Astrocyte (in vitro differentiated cells and primary cell): Measurements from ENCODE around the gene CLMN. TPM values are rescaled to one million over a fixed set of nuclear protein-coding genes. Genes with fewer than 3 reads are reported as not detected.

Experiments used
- DNase-seq: peaks from one replicate; pipeline ENCODE4 v3.0.0-alpha.2; 2010; ENCODE audit warnings: low read depth
- FAIRE-seq: peaks from 2 replicates; lab custom pipeline; 2011; peaks lifted over from hg19 to GRCh38; lab: Jason Lieb, UNC
- H2AFZ ChIP-seq: 2 replicates; pipeline ENCODE4 v1.6.0; 2012; ENCODE audit warnings: low read depth, low read length, inconsistent platforms
- H3K27ac ChIP-seq: 2 replicates; pipeline ENCODE4 v1.5.1; 2011; ENCODE audit warnings: low read depth, low read length, inconsistent platforms
- H3K27me3 ChIP-seq: 2 replicates; pipeline ENCODE4 v1.6.0; 2011; ENCODE audit warnings: low read length, inconsistent platforms; ENCODE audit not compliant: insufficient read depth
- H3K36me3 ChIP-seq: 2 replicates; pipeline ENCODE4 v1.5.1; 2011; ENCODE audit warnings: low read length, inconsistent platforms; ENCODE audit not compliant: insufficient read depth
- H3K4me1 ChIP-seq: 2 replicates; pipeline ENCODE4 v1.5.1; 2011; ENCODE audit warnings: low read length, inconsistent platforms; ENCODE audit not compliant: insufficient read depth
- H3K4me2 ChIP-seq: 2 replicates; pipeline ENCODE4 v1.6.0; 2012; ENCODE audit warnings: low read length, inconsistent platforms
- H3K4me3 ChIP-seq: 2 replicates; pipeline ENCODE4 v1.5.1; 2011; ENCODE audit warnings: low read depth, mild to moderate bottlenecking, low read length, inconsistent platforms; ENCODE audit not compliant: insufficient read depth
- H3K79me2 ChIP-seq: 2 replicates; pipeline ENCODE4 v1.6.0; 2012; ENCODE audit warnings: mild to moderate bottlenecking, low read length, inconsistent platforms; ENCODE audit not compliant: insufficient read depth
- H3K9ac ChIP-seq: 2 replicates; pipeline ENCODE4 v1.6.0; 2012; ENCODE audit warnings: mild to moderate bottlenecking, low read length, inconsistent platforms
- H3K9me3 ChIP-seq: 2 replicates; pipeline ENCODE4 v1.5.1; 2012; ENCODE audit warnings: low read depth, mild to moderate bottlenecking, low read length, inconsistent platforms; ENCODE audit not compliant: insufficient read depth
- H4K20me1 ChIP-seq: 2 replicates; pipeline ENCODE4 v1.6.0; 2012; ENCODE audit warnings: low read length, inconsistent platforms; ENCODE audit not compliant: insufficient read depth
- H3K27ac Mint-ChIP-seq: one replicate; pipeline ENCODE4 v1.8.0; 2021; ENCODE audit warnings: mild to moderate bottlenecking, mixed read lengths; ENCODE audit not compliant: unreplicated experiment
- H3K27me3 Mint-ChIP-seq: one replicate; pipeline ENCODE4 v1.8.0; 2021; ENCODE audit warnings: low read depth, mixed read lengths; ENCODE audit not compliant: unreplicated experiment
- H3K36me3 Mint-ChIP-seq: one replicate; pipeline ENCODE4 v1.8.0; 2021; ENCODE audit warnings: low read depth, mixed read lengths; ENCODE audit not compliant: unreplicated experiment
- H3K4me1 Mint-ChIP-seq: one replicate; pipeline ENCODE4 v1.8.0; 2021; ENCODE audit warnings: low read depth, mixed read lengths; ENCODE audit not compliant: unreplicated experiment
- H3K4me3 Mint-ChIP-seq: one replicate; pipeline ENCODE4 v1.8.0; 2021; ENCODE audit warnings: mild to moderate bottlenecking, moderate library complexity, mixed read lengths; ENCODE audit not compliant: unreplicated experiment
- H3K9me3 Mint-ChIP-seq: one replicate; pipeline ENCODE4 v1.8.0; 2021; ENCODE audit warnings: mild to moderate bottlenecking, mixed read lengths; ENCODE audit not compliant: unreplicated experiment
- EZH2 ChIP-seq: IDR thresholded peaks from 2 replicates; pipeline ENCODE4 v1.6.1; 2012; ENCODE audit warnings: mild to moderate bottlenecking, low read length, inconsistent platforms; ENCODE audit not compliant: insufficient read depth
- total RNA-seq: library from RNA; stranded (reverse); gene quantifications from 2 replicates; pipeline ENCODE4 v1.2.1, GENCODE V29; 2021
- TF ChIP-seq, protein P1 (sequence below): IDR thresholded peaks from 2 replicates; pipeline ENCODE4 v1.5.1; 2011; ENCODE audit warnings: low read depth, mild to moderate bottlenecking, inconsistent platforms, low read length, moderate library complexity; ENCODE audit not compliant: insufficient read depth

The CLMN gene
- total RNA-seq, 1 donor from 2014 or later: 14.0 TPM

DNA sequence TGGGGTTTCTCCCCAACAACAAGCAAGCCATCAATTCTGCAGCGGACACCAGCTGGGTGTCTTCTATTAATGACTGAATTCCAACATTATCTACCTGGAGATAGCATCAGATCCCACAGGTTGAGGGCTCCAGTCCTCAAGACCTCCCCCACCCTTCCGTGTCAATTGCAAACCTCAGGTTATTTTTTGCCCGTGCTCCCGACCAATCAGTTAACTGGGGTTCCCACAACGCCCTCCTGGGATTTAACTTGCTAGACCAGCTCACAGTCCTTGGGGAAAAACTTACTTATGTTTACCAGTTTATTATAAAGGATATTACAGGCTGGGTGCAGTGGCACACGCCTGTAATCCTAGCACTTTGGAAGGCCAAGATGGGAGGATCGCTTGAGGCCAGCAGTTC, 172.1 kb downstream of the CLMN start:
- no peak overlapping the region for H3K27ac ChIP-seq
- no peak for FAIRE-seq
- H3K4me1 ChIP-seq: no peaks in the 10 kb centered on the region
- peaks cover 88% of the 10 kb centered on the region for H4K20me1 ChIP-seq
- Mint-ChIP-seq H3K36me3 (peaks cover 4% of the 10 kb centered on the region), H3K4me3 (no peak overlapping the region), H3K4me1 (peaks cover 5% of the 10 kb centered on the region), H3K27me3 (no peaks in the 10 kb centered on the region), H3K9me3 (peaks cover 4% of the 10 kb centered on the region), H3K27ac (peak overlapping the region; percentile 44)
- no peak overlapping the region for H3K9ac ChIP-seq
- no peaks in the 10 kb centered on the region for H3K27me3 ChIP-seq
- H3K9me3 ChIP-seq: no peaks in the 10 kb centered on the region
- H3K4me3 ChIP-seq: no peak overlapping the region
- no peak for DNase-seq
- TF ChIP-seq, protein P1, sequence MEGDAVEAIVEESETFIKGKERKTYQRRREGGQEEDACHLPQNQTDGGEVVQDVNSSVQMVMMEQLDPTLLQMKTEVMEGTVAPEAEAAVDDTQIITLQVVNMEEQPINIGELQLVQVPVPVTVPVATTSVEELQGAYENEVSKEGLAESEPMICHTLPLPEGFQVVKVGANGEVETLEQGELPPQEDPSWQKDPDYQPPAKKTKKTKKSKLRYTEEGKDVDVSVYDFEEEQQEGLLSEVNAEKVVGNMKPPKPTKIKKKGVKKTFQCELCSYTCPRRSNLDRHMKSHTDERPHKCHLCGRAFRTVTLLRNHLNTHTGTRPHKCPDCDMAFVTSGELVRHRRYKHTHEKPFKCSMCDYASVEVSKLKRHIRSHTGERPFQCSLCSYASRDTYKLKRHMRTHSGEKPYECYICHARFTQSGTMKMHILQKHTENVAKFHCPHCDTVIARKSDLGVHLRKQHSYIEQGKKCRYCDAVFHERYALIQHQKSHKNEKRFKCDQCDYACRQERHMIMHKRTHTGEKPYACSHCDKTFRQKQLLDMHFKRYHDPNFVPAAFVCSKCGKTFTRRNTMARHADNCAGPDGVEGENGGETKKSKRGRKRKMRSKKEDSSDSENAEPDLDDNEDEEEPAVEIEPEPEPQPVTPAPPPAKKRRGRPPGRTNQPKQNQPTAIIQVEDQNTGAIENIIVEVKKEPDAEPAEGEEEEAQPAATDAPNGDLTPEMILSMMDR: no peak
- TF ChIP-seq EZH2: no peak
- H3K4me2 ChIP-seq: no peak overlapping the region
- peaks cover 100% of the 10 kb centered on the region for H3K79me2 ChIP-seq
- H2AFZ ChIP-seq: no peak overlapping the region
- no peaks in the 10 kb centered on the region for H3K36me3 ChIP-seq

DNA sequence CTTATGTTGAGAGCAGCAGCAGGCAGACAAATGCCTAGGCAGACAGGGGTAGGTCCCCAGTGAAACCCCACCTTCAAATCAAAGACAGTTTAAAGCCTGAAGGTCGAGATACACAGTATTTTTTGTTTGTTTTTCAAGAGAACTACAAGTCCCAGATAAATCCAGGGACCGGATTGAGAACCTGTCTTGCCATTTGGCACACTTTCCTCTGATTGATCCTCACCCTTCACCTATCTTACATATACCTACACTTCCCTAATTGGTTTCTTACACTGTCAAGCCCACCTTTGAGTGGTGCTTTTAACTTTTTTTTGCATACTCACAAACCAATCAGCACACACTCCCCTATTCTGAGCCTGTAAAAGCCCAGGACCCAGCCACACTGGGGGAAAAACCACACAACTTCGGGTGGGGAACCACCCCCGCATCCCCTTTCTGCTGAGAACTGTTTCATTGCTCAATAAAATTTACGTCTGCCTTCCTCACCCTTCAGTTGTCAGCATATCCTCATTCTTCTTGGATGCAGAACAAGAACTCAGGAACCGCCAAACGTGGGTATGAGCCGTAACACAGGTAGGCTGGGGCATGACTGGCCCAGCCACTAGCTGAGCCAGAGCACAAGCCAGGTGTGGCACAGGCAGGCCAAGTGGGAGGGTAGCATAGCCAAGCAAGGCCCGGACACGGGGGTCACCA, 173.5 kb downstream of the CLMN start:
- no peaks in the 10 kb centered on the region for H3K9me3 ChIP-seq
- Mint-ChIP-seq H3K4me3 (no peak overlapping the region), H3K9me3 (peaks cover 4% of the 10 kb centered on the region), H3K36me3 (peaks cover 4% of the 10 kb centered on the region), H3K27ac (no peak overlapping the region), H3K4me1 (peaks cover 1% of the 10 kb centered on the region), H3K27me3 (no peaks in the 10 kb centered on the region)
- no peaks in the 10 kb centered on the region for H3K27me3 ChIP-seq
- FAIRE-seq: no peak
- no peaks in the 10 kb centered on the region for H3K36me3 ChIP-seq
- H3K4me1 ChIP-seq: no peaks in the 10 kb centered on the region
- H4K20me1 ChIP-seq: peaks cover 88% of the 10 kb centered on the region
- H3K27ac ChIP-seq: no peak overlapping the region
- H3K4me3 ChIP-seq: no peak overlapping the region
- TF ChIP-seq EZH2: no peak
- TF ChIP-seq, protein P1: no peak
- peaks cover 100% of the 10 kb centered on the region for H3K79me2 ChIP-seq
- H2AFZ ChIP-seq: no peak overlapping the region
- H3K4me2 ChIP-seq: no peak overlapping the region
- H3K9ac ChIP-seq: no peak overlapping the region
- DNase-seq: no peak

DNA sequence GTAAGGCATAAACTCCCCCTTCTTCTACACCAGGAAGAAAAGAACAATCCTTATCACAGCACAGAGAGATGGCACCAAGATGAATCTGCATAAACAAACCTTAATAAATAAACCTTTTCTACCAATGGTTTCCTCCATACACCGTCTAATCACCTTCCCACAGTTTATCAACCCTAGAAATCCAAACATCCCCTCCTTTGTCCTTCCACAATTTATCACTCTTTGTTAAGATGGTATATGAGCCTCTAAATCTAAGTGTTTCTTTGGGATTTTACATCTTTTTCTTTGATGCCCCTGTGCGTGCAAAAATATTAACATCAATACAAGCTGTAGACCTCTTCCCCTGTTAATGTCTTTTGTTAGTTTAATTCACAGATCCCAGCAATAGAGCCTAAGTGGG, 174.9 kb downstream of the CLMN start:
- Histone ChIP-seq H4K20me1 (peaks cover 83% of the 10 kb centered on the region), H3K27me3 (no peaks in the 10 kb centered on the region), H3K9ac (no peak overlapping the region), H3K4me1 (no peaks in the 10 kb centered on the region), H3K4me3 (no peak overlapping the region), H3K27ac (no peak overlapping the region), H3K9me3 (no peaks in the 10 kb centered on the region), H2AFZ (no peak overlapping the region), H3K36me3 (no peaks in the 10 kb centered on the region), H3K4me2 (no peak overlapping the region), H3K79me2 (peaks cover 100% of the 10 kb centered on the region)
- Mint-ChIP-seq H3K36me3 (peaks cover 4% of the 10 kb centered on the region), H3K4me3 (no peak overlapping the region), H3K4me1 (peaks cover 2% of the 10 kb centered on the region), H3K27me3 (no peaks in the 10 kb centered on the region), H3K27ac (no peak overlapping the region), H3K9me3 (peaks cover 4% of the 10 kb centered on the region)
- FAIRE-seq (no peak), DNase-seq (no peak)
- TF ChIP-seq EZH2: no peak
- TF ChIP-seq, protein P1: no peak
